ENCODE measurements around the gene CACYBP. TPM values are rescaled to one million over a fixed set of nuclear protein-coding genes. Genes with fewer than 3 reads are reported as not detected.

Gene CACYBP
- total and polyA plus RNA-seq, 2 of the 13 experiments (the other 11 are each of a cell fraction or from before 2014, with no cell fraction given), result 18.4 to 183 TPM

- TF ChIP-seq KAT7 (CRISPR knock-in tag; IDR thresholded peaks at IDR 0.05; ENCODE audit: borderline replicate concordance), result no peak
- TF ChIP-seq, protein P1, sequence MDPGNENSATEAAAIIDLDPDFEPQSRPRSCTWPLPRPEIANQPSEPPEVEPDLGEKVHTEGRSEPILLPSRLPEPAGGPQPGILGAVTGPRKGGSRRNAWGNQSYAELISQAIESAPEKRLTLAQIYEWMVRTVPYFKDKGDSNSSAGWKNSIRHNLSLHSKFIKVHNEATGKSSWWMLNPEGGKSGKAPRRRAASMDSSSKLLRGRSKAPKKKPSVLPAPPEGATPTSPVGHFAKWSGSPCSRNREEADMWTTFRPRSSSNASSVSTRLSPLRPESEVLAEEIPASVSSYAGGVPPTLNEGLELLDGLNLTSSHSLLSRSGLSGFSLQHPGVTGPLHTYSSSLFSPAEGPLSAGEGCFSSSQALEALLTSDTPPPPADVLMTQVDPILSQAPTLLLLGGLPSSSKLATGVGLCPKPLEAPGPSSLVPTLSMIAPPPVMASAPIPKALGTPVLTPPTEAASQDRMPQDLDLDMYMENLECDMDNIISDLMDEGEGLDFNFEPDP (CRISPR knock-in tag; conservative IDR thresholded peaks at IDR 0.05), result no peak
- TF ChIP-seq ZNF564 (CRISPR knock-in tag; IDR thresholded peaks at IDR 0.05), result no peak
- TF ChIP-seq ATF1 (CRISPR knock-in tag; IDR thresholded peaks at IDR 0.05), result no peak
- TF ChIP-seq TCF7 (IDR thresholded peaks at IDR 0.05; ENCODE audit: low read depth), result no peak
- no peak for TF ChIP-seq HDAC6 (IDR thresholded peaks at IDR 0.05; ENCODE audit: low read depth, low read length)
- TF ChIP-seq IRX3 (CRISPR knock-in tag; IDR thresholded peaks at IDR 0.05; ENCODE audit: borderline replicate concordance, low read depth), result no peak
- TF ChIP-seq AKAP8 (CRISPR knock-in tag; IDR thresholded peaks at IDR 0.05), result no peak
- no peak for TF ChIP-seq ZNF513 (CRISPR knock-in tag; conservative IDR thresholded peaks at IDR 0.05)
- TF ChIP-seq, protein P2, sequence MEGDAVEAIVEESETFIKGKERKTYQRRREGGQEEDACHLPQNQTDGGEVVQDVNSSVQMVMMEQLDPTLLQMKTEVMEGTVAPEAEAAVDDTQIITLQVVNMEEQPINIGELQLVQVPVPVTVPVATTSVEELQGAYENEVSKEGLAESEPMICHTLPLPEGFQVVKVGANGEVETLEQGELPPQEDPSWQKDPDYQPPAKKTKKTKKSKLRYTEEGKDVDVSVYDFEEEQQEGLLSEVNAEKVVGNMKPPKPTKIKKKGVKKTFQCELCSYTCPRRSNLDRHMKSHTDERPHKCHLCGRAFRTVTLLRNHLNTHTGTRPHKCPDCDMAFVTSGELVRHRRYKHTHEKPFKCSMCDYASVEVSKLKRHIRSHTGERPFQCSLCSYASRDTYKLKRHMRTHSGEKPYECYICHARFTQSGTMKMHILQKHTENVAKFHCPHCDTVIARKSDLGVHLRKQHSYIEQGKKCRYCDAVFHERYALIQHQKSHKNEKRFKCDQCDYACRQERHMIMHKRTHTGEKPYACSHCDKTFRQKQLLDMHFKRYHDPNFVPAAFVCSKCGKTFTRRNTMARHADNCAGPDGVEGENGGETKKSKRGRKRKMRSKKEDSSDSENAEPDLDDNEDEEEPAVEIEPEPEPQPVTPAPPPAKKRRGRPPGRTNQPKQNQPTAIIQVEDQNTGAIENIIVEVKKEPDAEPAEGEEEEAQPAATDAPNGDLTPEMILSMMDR (CRISPR knock-in tag; IDR thresholded peaks at IDR 0.05), result peak; percentile 60
- no peak for TF ChIP-seq ZBTB7B (CRISPR knock-in tag; IDR thresholded peaks at IDR 0.05)
- TF ChIP-seq ZNF441 (CRISPR knock-in tag; IDR thresholded peaks at IDR 0.05; ENCODE audit: borderline replicate concordance), result no peak
- TF ChIP-seq ZNF788 (CRISPR knock-in tag; IDR thresholded peaks at IDR 0.05; ENCODE audit: borderline replicate concordance), result no peak
- no peak for TF ChIP-seq ZNF282 (IDR thresholded peaks at IDR 0.05; ENCODE audit: partially characterized antibody)
- no peak for TF ChIP-seq SRSF4 (IDR thresholded peaks at IDR 0.05; ENCODE audit: low read depth, low read length, poor library complexity, severe bottlenecking)
- TF ChIP-seq CENPT (CRISPR knock-in tag; IDR thresholded peaks at IDR 0.05; ENCODE audit: low read depth), result no peak
- no peak for TF ChIP-seq TBX3 (IDR thresholded peaks at IDR 0.05; ENCODE audit: borderline replicate concordance)
- peak; percentile 62 for TF ChIP-seq STAG1 (CRISPR knock-in tag; IDR thresholded peaks at IDR 0.05)
- no peak for TF ChIP-seq ZNF12 (CRISPR knock-in tag; IDR thresholded peaks at IDR 0.05)
- peak; percentile 95 for TF ChIP-seq ZNF766 (CRISPR knock-in tag; IDR thresholded peaks at IDR 0.05; ENCODE audit: borderline replicate concordance)
- no peak for TF ChIP-seq ZNF614 (CRISPR knock-in tag; IDR thresholded peaks at IDR 0.05; ENCODE audit: borderline replicate concordance)
- no peak for TF ChIP-seq RXRB (CRISPR knock-in tag; IDR thresholded peaks at IDR 0.05; ENCODE audit: borderline replicate concordance)
- no peak for TF ChIP-seq SMYD3 (CRISPR knock-in tag; IDR thresholded peaks at IDR 0.05)
- TF ChIP-seq ZNF644 (CRISPR knock-in tag; IDR thresholded peaks at IDR 0.05; ENCODE audit: low read depth), result no peak
- no peak for TF ChIP-seq TSC22D2 (CRISPR knock-in tag; IDR thresholded peaks at IDR 0.05; ENCODE audit: borderline replicate concordance)
- TF ChIP-seq TAF15 (IDR thresholded peaks at IDR 0.05; ENCODE audit: low read depth, low read length, poor library complexity, severe bottlenecking), result no peak
- TF ChIP-seq ERF (CRISPR knock-in tag; IDR thresholded peaks at IDR 0.05), result no peak
- no peak for TF ChIP-seq SIN3A (IDR thresholded peaks at IDR 0.05; ENCODE audit: borderline replicate concordance, low read depth, low read length)
- TF ChIP-seq ZFP36L1 (CRISPR knock-in tag; IDR thresholded peaks at IDR 0.05), result no peak
Measured at GRCh38 chr1:174982971-174983689, 16.6 kb upstream of the CACYBP start (continued).

Measured in HepG2 (cell line).